IMR-90 (cell line): ENCODE data around the gene IQCK.

Experiments
- BHLHE40 ChIP-seq: fragments of 150-350 bp; IDR thresholded peaks from 2 replicates; pipeline ENCODE4 v1.6.1; 2016; ENCODE audit warnings: mild to moderate bottlenecking, low read depth, low read length
- CTCF ChIP-seq: conservative IDR thresholded peaks from 2 replicates; pipeline ENCODE4 v1.5.1; 2012; ENCODE audit warnings: mild to moderate bottlenecking, low read depth, low read length, improper control_type of control experiment
- ELK1 ChIP-seq: fragments of 150-350 bp; IDR thresholded peaks from 2 replicates; pipeline ENCODE4 v1.6.1; 2016; ENCODE audit warnings: low read depth, mild to moderate bottlenecking, low read length, moderate library complexity, borderline replicate concordance
- MAFK ChIP-seq: IDR thresholded peaks from 2 replicates; pipeline ENCODE4 v1.6.1; 2012; ENCODE audit warnings: low read depth, low read length, improper control_type of control experiment
- RCOR1 ChIP-seq: IDR thresholded peaks from 2 replicates; pipeline ENCODE4 v1.6.1; 2012; ENCODE audit warnings: mild to moderate bottlenecking, low read length, improper control_type of control experiment; ENCODE audit not compliant: insufficient replicate concordance
- RFX5 ChIP-seq: IDR thresholded peaks from 2 replicates; pipeline ENCODE4 v1.8.0; 2012; ENCODE audit warnings: low read depth, mild to moderate bottlenecking, low read length, moderate library complexity
- USF2 ChIP-seq: fragments of 150-350 bp; IDR thresholded peaks from 2 replicates; pipeline ENCODE4 v1.6.1; 2017; ENCODE audit warnings: mild to moderate bottlenecking, antibody characterized with exemption, low read length, low read depth

GRCh38 chr16:19876501-19877059 lies 158.5 kb downstream of the IQCK start:
- no peak for TF ChIP-seq CTCF
- no peak for TF ChIP-seq RFX5
- no peak for TF ChIP-seq MAFK
- TF ChIP-seq USF2, result no peak
- no peak for TF ChIP-seq BHLHE40
- TF ChIP-seq RCOR1, result no peak
- no peak for TF ChIP-seq ELK1
